ENCODE results near the gene NDUFB1.

Gene NDUFB1

DNA sequence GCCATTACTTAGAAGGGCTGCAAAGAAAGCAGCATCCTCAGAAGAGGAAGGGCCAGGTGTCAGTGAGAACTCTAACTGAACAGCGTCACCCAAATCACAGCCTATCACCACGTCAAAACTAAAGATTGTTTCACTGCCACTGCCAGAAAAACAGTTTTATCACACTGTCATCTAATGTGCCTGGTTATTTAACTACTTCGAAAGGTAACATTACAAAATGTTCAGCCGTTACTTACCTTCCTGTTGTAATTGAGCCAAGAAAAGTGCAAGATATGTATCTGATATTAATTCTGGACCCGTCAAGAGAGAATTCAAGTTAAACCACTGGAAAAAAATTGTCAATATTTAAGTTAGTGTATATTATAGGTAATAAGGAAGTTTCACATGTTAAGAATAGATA, 33.0 kb downstream of the NDUFB1 start:
- no peak for DNase-seq

DNA sequence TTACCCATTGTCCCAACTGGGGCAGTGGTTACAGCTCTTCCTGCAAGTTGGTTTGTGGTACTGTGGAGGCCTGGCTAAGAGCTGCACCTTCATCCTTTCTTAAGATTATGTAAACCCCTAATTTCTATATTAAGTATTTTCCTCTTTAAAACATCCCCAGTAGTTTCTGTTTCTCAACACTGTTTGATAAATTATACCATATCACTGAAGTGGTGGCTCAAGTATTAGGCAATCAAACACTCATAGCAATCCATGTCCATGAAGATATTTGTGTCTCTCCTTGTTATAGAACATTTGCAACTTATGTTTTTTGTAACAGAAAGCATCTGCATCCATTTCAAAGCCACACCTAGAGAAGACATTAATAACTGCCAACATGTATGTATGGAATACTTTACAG, 47.0 kb downstream of the NDUFB1 start:
- no peak for DNase-seq

Measured in stimulated activated CD4-positive, alpha-beta T cell treated with anti-CD3 and anti-CD28 coated beads, Interleukin-2, amount 100 ng/mL, for 24 hours (primary cell).